ENCODE results near the gene MVD. TPM values are rescaled to one million over a fixed set of nuclear protein-coding genes. Genes with fewer than 3 reads are reported as not detected.

Gene MVD
- total and polyA plus RNA-seq, 10 donors, result 24.1 to 74.9 (median 37.1) TPM

- TF ChIP-seq POLR2AphosphoS5 (IDR thresholded peaks at IDR 0.05), result no peak
- Histone ChIP-seq H3K4me1 (peaks cover 18 to 31% (median 29%) of the 10 kb centered on the region in 6 donors), H3K27ac (no peak overlapping the region), H3K27me3 (replicated peaks in 1 of 7) (peaks cover 0 to 40% (median 7%) of the 10 kb centered on the region in 7 donors), H3K4me3 (no peak overlapping the region), H3K9me3 (no peaks in the 10 kb centered on the region), H3K36me3 (peaks cover 0 to 68% (median 15%) of the 10 kb centered on the region in 6 donors)
- WGBS, 5 donors, result 72 to 90% (median 86%) methylated on average over 8 to 13 of the region's 13 CpGs
- no peak for DNase-seq
- intact Hi-C loops (cut with DNase I; ENCODE audit: low total_unique reads), result no loop called here
Measured at GRCh38 chr16:88677721-88678120, 14.8 kb upstream of the MVD start.

GRCh38 chr16:88676502-88677242 lies 13.8 kb upstream of the MVD start:
- no peak for DNase-seq
- peaks cover 0 to 76% (median 15%) of the 10 kb centered on the region in 6 donors for H3K36me3 ChIP-seq
- H3K27ac ChIP-seq, result no peak overlapping the region
- H3K27me3 ChIP-seq (replicated peaks in 1 of 7), result peaks cover 0 to 33% (median 7%) of the 10 kb centered on the region in 7 donors
- TF ChIP-seq CTCF (IDR thresholded peaks at IDR 0.05 in 8 of 11, conservative IDR thresholded peaks at IDR 0.05 in 3 of 11), result no peak
- 80 to 94% (median 86%) methylated on average over 18 to 22 of the region's 22 CpGs for WGBS, 5 donors
- H3K9me3 ChIP-seq, result no peaks in the 10 kb centered on the region
- peaks cover 11 to 21% (median 18%) of the 10 kb centered on the region in 6 donors for H3K4me1 ChIP-seq
- H3K4me3 ChIP-seq, result no peak overlapping the region
- intact Hi-C loops (cut with DNase I; ENCODE audit: low total_unique reads), result no loop called here

- Histone ChIP-seq H3K27me3 (replicated peaks in 1 of 7) (peaks cover 0 to 20% (median 0%) of the 10 kb centered on the region in 7 donors), H3K36me3 (peaks cover 0 to 68% (median 14%) of the 10 kb centered on the region in 6 donors), H3K4me1 (peaks cover 0 to 3% (median 0%) of the 10 kb centered on the region in 6 donors), H3K4me3 (no peak overlapping the region), H3K27ac (no peak overlapping the region), H3K9me3 (no peaks in the 10 kb centered on the region)
- 81 to 95% (median 90%) methylated on average over 19 of the region's 19 CpGs for WGBS, 5 donors
- intact Hi-C loops (cut with DNase I; ENCODE audit: low total_unique reads), result no loop called here
- TF ChIP-seq CTCF (IDR thresholded peaks at IDR 0.05 in 8 of 11, conservative IDR thresholded peaks at IDR 0.05 in 3 of 11), result no peak
- no peak for TF ChIP-seq POLR2AphosphoS5 (IDR thresholded peaks at IDR 0.05)
- no peak for TF ChIP-seq POLR2A (IDR thresholded peaks at IDR 0.05)
- DNase-seq, result no peak
Measured at GRCh38 chr16:88673716-88674379, 11.0 kb upstream of the MVD start.

- Histone ChIP-seq H3K27ac (no peak overlapping the region), H3K27me3 (replicated peaks in 1 of 7) (peaks cover 0 to 9% (median 0%) of the 10 kb centered on the region in 7 donors), H3K4me3 (no peak overlapping the region), H3K4me1 (peaks cover 0 to 3% (median 0%) of the 10 kb centered on the region in 6 donors), H3K36me3 (peaks cover 0 to 61% (median 5%) of the 10 kb centered on the region in 6 donors), H3K9me3 (no peaks in the 10 kb centered on the region)
- 73 to 88% (median 80%) methylated on average over 11 of the region's 11 CpGs for WGBS, 5 donors
- TF ChIP-seq CTCF (IDR thresholded peaks at IDR 0.05 in 8 of 11, conservative IDR thresholded peaks at IDR 0.05 in 3 of 11) (no peak), POLR2AphosphoS5 (IDR thresholded peaks at IDR 0.05) (no peak), POLR2A (IDR thresholded peaks at IDR 0.05) (no peak)
- intact Hi-C loops (cut with DNase I; ENCODE audit: low total_unique reads), result no loop called here
- DNase-seq, result no peak
Measured at GRCh38 chr16:88672776-88673175, 9.9 kb upstream of the MVD start.

Measured in spleen (tissue), 11 donors.